Measurements from ENCODE around the gene CNDP1.

The CNDP1 gene

DNA sequence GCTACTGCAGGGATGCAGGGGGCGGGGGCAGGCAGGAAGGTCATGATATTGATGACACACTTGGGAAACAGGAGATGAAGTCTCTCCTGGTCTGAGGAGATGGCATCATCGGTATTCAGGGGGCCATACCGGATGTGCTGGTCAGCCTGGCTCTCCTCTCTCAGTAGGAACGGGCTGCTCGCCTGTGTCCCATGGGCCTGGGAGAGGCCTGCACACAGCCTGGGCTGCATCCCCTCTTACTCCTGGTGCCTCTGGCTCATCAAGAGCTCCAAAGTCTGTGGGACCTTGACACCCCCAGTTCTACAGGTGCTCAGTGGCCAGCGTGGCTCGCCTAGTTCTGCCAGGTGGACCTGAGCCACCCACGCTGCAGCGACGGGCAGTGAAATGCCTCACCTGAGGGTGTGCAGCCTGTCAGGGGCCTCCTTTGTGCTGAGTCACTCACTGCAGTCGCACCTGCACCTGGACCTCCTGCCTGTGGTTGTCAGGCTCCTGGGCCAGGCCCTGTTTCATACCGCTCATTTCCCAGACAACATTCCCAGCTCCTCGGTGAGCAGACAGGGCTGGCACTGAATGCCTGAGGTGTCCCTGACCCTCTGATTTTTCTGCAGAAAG is 18.6 kb upstream of the CNDP1 start:
- Histone ChIP-seq H3K36me3 (ENCODE audit: insufficient read depth, low read length) (peaks cover 6% of the 10 kb centered on the region; the same call in 1 of the 2 replicates), H3K4me3 (no peak overlapping the region), H3K9me3 (ENCODE audit: low read depth, low read length) (no peaks in the 10 kb centered on the region), H3K27ac (no peak overlapping the region), H3K9ac (ENCODE audit: insufficient read length) (no peak overlapping the region)
- DNase-seq (ENCODE audit: low read depth, low spot score) = no peak
- no peak for TF ChIP-seq POLR2AphosphoS5 (IDR thresholded peaks at IDR 0.05; ENCODE audit: borderline replicate concordance, low read depth, low read length)
- no peak for TF ChIP-seq FOXP2 (optimal IDR thresholded peaks at IDR 0.05; ENCODE audit: control extremely low read depth, extremely low read length, insufficient read depth)
- TF ChIP-seq EZH2 (IDR thresholded peaks at IDR 0.05) = no peak

DNA sequence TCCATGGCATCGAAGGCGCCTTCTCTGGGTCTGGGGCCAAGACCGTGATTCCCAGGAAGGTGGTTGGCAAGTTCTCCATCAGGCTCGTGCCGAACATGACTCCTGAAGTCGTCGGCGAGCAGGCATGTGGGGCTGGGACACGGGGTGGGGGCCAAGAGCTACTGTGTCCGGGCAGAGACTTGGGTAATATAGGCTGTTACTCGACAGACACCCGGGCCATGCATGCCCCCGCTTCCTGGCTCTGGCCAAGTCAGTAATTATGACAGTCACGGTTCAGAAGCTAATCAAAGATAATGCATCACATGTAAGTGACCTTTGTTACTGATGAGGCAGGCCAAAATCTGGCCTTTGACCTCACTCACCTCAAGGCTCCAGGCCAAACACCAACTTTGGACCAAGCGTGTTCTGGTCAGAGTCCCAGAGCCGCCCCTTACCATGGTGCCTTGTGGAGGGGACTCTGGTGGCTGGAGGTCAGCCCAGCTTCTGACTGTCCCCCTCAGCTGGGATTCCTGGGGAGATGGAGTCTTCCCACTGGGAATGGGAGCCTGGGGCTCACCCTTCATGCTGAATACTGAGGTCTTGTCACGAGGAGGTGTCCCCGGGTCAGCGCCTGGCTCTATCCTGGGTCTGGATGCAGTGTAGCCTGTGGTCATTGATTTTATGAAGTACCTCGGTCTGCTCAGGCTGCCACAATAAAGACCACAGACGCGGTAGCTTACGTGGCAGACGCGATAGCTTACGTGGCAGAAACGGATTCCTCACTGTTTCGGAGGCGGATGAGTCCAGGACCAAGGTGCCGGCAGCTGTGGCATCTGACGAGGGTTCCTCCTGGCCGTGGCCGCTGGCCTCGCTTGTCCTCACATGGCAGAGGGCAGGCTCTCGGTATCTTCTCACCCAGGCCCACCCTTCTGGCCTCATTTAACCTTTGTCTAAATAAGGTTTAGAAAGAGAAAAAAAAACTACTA is 17.7 kb upstream of the CNDP1 start:
- DNase-seq (ENCODE audit: low read depth, low spot score) = no peak
- TF ChIP-seq EZH2 (IDR thresholded peaks at IDR 0.05) (no peak), POLR2AphosphoS5 (IDR thresholded peaks at IDR 0.05; ENCODE audit: borderline replicate concordance, low read depth, low read length) (no peak), FOXP2 (optimal IDR thresholded peaks at IDR 0.05; ENCODE audit: control extremely low read depth, extremely low read length, insufficient read depth) (no peak)
- no peak overlapping the region for H3K27ac ChIP-seq
- no peaks in the 10 kb centered on the region for H3K9me3 ChIP-seq (ENCODE audit: low read depth, low read length)
- H3K9ac ChIP-seq (ENCODE audit: insufficient read length) = no peak overlapping the region
- H3K36me3 ChIP-seq (ENCODE audit: insufficient read depth, low read length) = peaks cover 6% of the 10 kb centered on the region; the same call in 1 of the 2 replicates
- H3K4me3 ChIP-seq = no peak overlapping the region

DNA sequence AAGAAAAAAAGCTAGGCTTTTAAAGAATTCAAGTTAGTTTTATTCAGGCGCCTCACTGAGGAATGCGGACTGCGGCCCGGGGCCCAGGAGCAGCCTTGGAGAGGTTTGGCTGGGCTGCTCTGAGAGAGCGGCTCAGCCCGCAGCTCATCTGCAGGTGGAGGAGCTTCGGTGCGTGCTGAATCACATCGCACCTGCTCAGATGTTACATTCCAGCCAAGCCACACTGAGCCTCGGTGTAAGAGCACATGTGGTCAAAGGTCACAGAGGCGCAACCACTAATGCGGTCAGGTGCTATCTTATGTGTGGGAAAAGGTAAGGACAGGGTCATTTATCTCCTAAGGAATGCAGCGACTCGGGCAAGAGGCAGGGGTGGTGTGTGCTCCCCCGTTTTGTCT is 17.1 kb upstream of the CNDP1 start:
- Histone ChIP-seq H3K36me3 (ENCODE audit: insufficient read depth, low read length) (peaks cover 6% of the 10 kb centered on the region; the same call in 1 of the 2 replicates), H3K27ac (no peak overlapping the region), H3K9ac (ENCODE audit: insufficient read length) (no peak overlapping the region), H3K9me3 (ENCODE audit: low read depth, low read length) (no peaks in the 10 kb centered on the region), H3K4me3 (no peak overlapping the region)
- TF ChIP-seq POLR2AphosphoS5 (IDR thresholded peaks at IDR 0.05; ENCODE audit: borderline replicate concordance, low read depth, low read length) = no peak
- no peak for TF ChIP-seq EZH2 (IDR thresholded peaks at IDR 0.05)
- TF ChIP-seq FOXP2 (optimal IDR thresholded peaks at IDR 0.05; ENCODE audit: control extremely low read depth, extremely low read length, insufficient read depth) = no peak
- DNase-seq (ENCODE audit: low read depth, low spot score) = no peak

DNA sequence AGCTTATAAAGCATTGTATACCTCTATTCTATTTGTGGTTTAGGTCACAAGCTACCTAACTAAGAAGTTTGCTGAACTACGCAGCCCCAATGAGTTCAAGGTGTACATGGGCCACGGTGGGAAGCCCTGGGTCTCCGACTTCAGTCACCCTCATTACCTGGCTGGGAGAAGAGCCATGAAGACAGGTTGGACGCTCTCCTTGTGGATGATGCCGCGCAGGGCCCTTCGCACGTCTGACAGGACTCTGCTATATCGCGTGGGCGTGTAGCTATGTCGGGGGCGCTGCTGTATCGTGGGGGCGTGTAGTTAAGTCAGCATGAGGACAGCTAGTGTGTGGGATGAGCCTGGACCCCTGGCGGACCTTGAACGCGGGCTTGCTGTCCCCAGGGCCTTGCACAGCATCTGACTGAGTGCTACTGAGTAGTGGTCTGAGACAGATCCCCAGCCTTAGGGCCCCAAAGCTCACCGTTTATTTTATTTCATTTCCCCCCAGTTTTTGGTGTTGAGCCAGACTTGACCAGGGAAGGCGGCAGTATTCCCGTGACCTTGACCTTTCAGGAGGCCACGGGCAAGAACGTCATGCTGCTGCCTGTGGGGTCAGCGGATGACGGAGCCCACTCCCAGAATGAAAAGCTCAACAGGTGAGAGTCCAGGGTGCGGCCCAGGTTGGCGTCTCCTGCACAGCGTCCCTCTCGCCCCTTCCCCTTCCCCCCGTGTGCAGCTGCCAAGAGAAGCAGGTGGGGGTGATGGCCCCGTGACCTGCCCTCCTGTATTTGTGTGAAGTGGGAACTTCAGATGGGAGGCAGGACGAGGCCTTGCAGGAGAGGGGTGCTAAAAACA is 15.6 kb upstream of the CNDP1 start:
- no peak overlapping the region for H3K27ac ChIP-seq
- peaks cover 6% of the 10 kb centered on the region; the same call in 1 of the 2 replicates for H3K36me3 ChIP-seq (ENCODE audit: insufficient read depth, low read length)
- TF ChIP-seq POLR2AphosphoS5 (IDR thresholded peaks at IDR 0.05; ENCODE audit: borderline replicate concordance, low read depth, low read length) = no peak
- TF ChIP-seq FOXP2 (optimal IDR thresholded peaks at IDR 0.05; ENCODE audit: control extremely low read depth, extremely low read length, insufficient read depth) = no peak
- no peak for TF ChIP-seq EZH2 (IDR thresholded peaks at IDR 0.05)
- no peak overlapping the region for H3K4me3 ChIP-seq
- H3K9me3 ChIP-seq (ENCODE audit: low read depth, low read length) = no peaks in the 10 kb centered on the region
- no peak overlapping the region for H3K9ac ChIP-seq (ENCODE audit: insufficient read length)
- DNase-seq (ENCODE audit: low read depth, low spot score) = no peak

DNA sequence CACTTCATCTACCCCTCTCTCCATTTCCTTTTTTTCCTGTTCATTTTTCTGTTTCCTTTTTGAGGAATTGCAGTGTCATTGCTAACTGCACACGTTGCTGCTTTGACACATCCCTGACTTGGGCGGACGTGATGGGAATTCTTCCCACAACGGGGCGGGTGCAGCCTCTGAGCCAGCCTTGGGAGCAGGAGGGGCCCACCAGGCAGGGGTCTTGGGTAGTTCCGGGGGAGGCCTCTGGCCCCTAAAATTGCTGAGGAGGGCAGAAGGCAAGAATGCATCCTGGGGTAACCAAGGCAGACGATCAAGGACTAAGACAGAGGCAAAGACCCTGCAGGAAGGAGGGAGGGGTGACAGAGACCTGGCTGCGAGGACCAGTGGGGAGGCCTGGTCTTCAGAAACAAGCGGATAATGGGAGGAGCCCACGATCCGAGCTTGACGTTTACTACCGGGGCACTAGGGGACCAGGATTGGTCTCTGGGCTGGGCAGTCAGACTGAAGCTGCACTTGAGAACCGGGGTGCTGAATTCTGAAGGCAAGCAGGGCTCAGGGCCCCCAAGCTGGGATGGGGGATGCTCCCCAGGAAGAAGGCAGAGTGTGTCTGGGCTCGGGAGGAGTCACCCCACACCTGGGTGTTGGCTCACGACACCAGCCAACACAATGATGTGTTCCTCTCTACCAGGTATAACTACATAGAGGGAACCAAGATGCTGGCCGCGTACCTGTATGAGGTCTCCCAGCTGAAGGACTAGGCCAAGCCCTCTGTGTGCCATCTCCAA is 14.8 kb upstream of the CNDP1 start:
- DNase-seq (ENCODE audit: low read depth, low spot score) = no peak
- no peak overlapping the region for H3K27ac ChIP-seq
- peaks cover 6% of the 10 kb centered on the region; the same call in 1 of the 2 replicates for H3K36me3 ChIP-seq (ENCODE audit: insufficient read depth, low read length)
- TF ChIP-seq EZH2 (IDR thresholded peaks at IDR 0.05) (no peak), FOXP2 (optimal IDR thresholded peaks at IDR 0.05; ENCODE audit: control extremely low read depth, extremely low read length, insufficient read depth) (no peak), POLR2AphosphoS5 (IDR thresholded peaks at IDR 0.05; ENCODE audit: borderline replicate concordance, low read depth, low read length) (no peak)
- no peak overlapping the region for H3K9ac ChIP-seq (ENCODE audit: insufficient read length)
- no peak overlapping the region for H3K4me3 ChIP-seq
- H3K9me3 ChIP-seq (ENCODE audit: low read depth, low read length) = no peaks in the 10 kb centered on the region

DNA sequence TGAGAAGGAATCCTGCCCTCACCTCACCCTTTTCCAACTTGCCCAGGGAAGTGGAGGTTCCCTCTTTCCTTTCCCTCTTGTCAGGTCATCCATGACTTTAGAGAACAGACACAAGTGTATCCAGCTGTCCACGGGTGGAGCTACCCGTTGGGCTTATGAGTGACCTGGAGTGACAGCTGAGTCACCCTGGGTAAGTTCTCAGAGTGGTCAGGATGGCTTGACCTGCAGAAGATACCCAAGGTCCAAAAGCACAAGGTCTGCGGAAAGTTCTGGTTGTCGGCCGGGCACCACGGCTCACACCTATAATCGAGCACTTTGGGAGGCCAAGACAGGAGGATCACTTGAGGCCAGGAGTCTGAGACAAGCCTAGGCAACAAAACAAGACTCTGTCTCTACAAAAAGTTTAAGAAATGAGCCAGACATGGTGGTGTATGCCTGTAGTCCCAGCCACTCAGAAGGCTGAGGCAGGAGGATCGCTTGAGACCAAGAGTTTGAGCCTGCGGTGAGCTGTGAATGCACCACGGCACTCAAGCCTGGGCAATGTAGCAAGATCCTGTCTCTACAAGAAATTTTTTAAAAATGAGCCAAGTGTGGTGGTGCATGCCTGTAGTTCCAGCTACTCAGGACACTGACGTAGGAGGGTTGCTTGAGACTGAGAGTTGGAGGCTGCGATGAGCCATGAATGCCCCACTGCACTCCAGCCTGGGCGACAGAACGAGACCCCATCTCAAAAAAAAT is 14.0 kb upstream of the CNDP1 start:
- no peak for DNase-seq (ENCODE audit: low read depth, low spot score)
- Histone ChIP-seq H3K9me3 (ENCODE audit: low read depth, low read length) (no peaks in the 10 kb centered on the region), H3K9ac (ENCODE audit: insufficient read length) (no peak overlapping the region), H3K4me3 (no peak overlapping the region), H3K36me3 (ENCODE audit: insufficient read depth, low read length) (peaks cover 6% of the 10 kb centered on the region; the same call in 1 of the 2 replicates), H3K27ac (no peak overlapping the region)
- TF ChIP-seq EZH2 (IDR thresholded peaks at IDR 0.05) (no peak), FOXP2 (optimal IDR thresholded peaks at IDR 0.05; ENCODE audit: control extremely low read depth, extremely low read length, insufficient read depth) (no peak), POLR2AphosphoS5 (IDR thresholded peaks at IDR 0.05; ENCODE audit: borderline replicate concordance, low read depth, low read length) (no peak)

Data from SK-N-MC (cell line).